Fibroblast of villous mesenchyme (primary cell): Measurements from ENCODE around the gene TAF7L. TPM values are rescaled to one million over a fixed set of nuclear protein-coding genes. Genes with fewer than 3 reads are reported as not detected.
"Not testable (repeated sequence)": the region's sequence is repeated elsewhere in the genome, so short reads cannot be mapped to it uniquely, and the experiment has no call there.

Experiments used
- DNase-seq: peaks from one replicate; pipeline ENCODE4 v3.0.0-alpha.2; 2010; ENCODE audit warnings: low read depth
- H3K4me3 ChIP-seq: 2 replicates; pipeline ENCODE4 v1.5.1; 2011; ENCODE audit warnings: low read depth, mild to moderate bottlenecking, low read length
- total RNA-seq: library from RNA; depleted of rRNA; stranded (reverse); fragments of >200 nt; gene quantifications from 2 replicates; pipeline ENCODE4 v1.2.3, GENCODE V29; 2012
- TF ChIP-seq, protein P1 (sequence below): IDR thresholded peaks from 2 replicates; pipeline ENCODE4 v1.5.1; 2012; ENCODE audit warnings: low read depth, mild to moderate bottlenecking, low read length; ENCODE audit not compliant: insufficient read depth

Gene TAF7L, protein sequence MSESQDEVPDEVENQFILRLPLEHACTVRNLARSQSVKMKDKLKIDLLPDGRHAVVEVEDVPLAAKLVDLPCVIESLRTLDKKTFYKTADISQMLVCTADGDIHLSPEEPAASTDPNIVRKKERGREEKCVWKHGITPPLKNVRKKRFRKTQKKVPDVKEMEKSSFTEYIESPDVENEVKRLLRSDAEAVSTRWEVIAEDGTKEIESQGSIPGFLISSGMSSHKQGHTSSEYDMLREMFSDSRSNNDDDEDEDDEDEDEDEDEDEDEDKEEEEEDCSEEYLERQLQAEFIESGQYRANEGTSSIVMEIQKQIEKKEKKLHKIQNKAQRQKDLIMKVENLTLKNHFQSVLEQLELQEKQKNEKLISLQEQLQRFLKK
- 0.32 and 1.3 TPM in 2 replicates for total RNA-seq

DNA sequence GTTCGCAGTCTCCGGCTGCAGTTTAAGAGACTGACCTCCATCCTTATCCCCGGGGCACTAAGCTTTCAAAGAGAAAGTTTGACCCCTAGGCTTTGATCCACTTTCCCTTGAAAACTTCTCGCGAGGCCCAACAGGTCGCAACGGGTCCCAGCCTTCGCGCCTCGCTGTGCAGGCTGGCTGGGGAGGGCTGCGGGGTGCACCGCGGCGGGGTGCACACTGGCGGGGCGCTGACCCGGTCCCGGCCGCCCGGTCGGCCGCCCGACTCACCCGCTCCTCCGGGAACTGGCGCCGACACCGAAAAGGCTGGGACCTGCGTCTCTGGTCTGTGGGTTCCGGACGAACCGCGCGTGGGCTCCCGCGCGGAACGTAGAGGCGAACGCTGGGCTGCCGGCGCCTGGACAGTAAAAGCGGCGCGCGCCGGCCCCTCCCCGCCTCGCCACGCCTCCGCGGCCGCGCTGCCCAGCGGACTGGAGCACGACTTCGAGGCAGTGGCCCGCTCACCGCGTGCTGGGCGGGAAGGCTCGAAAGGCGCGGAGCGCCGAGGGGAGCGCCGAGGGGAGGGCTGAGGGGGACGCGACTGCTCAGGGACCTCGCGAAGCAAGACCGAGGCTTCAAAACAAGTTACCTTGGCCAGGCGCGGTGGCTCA, at the start of gene TAF7L:
TAF7L (minus strand) TSS at position 378 of the 647 bp plus-strand sequence. CDS start 3,791 bp downstream, outside the sequence.
- TF ChIP-seq, protein P1, sequence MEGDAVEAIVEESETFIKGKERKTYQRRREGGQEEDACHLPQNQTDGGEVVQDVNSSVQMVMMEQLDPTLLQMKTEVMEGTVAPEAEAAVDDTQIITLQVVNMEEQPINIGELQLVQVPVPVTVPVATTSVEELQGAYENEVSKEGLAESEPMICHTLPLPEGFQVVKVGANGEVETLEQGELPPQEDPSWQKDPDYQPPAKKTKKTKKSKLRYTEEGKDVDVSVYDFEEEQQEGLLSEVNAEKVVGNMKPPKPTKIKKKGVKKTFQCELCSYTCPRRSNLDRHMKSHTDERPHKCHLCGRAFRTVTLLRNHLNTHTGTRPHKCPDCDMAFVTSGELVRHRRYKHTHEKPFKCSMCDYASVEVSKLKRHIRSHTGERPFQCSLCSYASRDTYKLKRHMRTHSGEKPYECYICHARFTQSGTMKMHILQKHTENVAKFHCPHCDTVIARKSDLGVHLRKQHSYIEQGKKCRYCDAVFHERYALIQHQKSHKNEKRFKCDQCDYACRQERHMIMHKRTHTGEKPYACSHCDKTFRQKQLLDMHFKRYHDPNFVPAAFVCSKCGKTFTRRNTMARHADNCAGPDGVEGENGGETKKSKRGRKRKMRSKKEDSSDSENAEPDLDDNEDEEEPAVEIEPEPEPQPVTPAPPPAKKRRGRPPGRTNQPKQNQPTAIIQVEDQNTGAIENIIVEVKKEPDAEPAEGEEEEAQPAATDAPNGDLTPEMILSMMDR = no peak
- DNase-seq = no peak
- H3K4me3 ChIP-seq = peak within 1 kb of the TSS; percentile 17

DNA sequence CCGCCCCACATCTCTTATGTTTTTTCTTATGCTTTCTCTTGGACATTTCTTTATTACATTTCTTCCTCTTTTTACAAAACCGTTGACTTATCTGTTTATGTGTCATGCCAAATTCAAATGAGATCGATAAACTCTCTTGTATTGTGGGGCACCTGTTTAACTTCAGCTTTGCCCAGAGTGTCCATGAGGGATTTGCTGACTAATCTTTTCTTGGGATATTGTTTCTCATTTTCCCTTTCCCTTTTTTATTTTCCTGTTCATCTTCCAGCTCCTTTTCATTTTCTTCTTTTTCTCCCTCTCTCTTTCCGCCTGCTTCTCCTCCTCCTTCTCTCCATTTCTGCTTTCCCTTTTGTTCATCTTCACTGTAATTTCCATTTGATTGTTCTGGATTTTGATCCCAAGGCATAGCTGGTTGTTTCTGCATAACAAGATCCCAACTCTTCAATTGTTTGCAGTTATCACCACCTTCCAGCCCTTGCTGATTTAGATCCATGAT, 46.7 kb upstream of the TAF7L start:
- no peak overlapping the region for H3K4me3 ChIP-seq
- no peak for DNase-seq
- TF ChIP-seq, protein P1 = no peak

DNA sequence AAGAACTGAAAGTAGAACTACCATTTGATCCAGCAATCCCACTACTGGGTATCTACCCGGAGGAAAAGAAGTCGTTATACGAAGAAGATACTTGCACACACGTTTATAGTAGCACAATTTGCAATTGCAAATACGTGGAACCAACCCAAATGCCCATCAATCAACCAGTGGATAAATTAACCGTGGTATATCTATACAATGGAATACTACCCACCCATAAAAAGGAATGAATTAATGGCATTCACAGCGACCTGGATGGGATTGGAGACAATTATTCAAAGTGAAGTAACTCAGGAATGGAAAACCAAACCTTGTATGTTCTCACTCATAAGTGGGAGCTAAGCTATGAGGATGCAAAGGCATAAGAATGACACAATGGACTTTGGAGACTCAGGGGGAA, 43.2 kb upstream of the TAF7L start:
- H3K4me3 ChIP-seq = not testable (repeated sequence)

DNA sequence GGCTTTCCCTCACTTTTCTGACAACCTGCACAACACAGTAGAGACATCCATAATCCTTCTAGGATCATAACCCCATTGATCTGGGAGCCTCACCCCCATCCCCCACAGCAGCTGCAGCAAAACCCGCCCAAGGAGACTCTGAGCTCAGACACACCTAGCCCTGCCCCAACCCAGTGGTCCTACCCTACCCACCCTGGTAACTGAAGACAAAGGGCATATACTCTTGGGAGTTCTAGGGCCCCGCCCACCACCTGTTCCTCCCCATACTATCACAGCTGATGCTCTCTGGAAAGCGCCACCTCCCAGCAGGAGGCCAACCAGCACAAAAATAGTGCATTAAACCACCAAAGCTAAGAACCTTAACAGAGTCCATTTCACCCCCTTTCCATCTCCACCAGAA, 35.5 kb upstream of the TAF7L start:
- not testable (repeated sequence) for H3K4me3 ChIP-seq, DNase-seq

More for the DNA sequence above, 43.2 kb upstream of the TAF7L start:
- not testable (repeated sequence) for DNase-seq

DNA sequence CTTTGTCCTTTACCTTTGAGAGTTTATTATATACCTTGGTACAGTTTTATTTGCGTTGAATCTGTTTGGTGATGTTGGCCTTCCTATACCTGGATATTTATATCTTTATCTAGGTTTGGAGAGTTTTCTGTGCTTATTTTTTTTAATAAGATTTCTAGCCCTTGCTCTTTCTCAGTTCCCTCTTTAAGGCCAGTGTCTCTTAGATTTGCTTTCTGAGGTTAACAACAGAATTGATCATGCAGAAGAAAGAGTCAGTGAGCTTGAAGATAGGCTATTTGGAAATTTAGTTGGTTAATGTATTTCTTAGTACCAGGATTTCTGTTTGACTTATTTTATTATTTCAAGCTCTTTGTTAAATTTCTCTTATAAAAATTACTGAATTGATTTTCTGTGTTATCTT, 12.7 kb upstream of the TAF7L start:
- TF ChIP-seq, protein P1 = no peak
- H3K4me3 ChIP-seq = no peak overlapping the region
- DNase-seq = no peak

DNA sequence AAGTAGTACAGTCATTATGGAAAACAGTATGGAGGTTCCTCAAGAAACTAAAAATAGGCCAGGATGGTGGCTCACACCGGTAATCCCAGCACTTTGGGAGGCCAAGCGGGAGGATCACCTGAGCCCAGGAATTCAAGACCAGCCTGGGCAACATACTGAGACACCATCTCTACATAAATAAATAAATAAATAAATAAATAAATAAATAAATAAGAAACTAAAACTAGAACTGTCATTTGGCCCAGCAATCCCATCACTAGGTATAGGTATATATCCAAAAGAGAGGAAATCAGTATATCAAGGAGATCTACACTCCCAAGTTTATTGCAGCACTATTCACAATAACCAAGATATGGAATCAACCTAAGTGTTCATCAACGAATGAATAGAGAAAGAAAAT, 4.5 kb upstream of the TAF7L start:
- not testable (repeated sequence) for DNase-seq, H3K4me3 ChIP-seq

DNA sequence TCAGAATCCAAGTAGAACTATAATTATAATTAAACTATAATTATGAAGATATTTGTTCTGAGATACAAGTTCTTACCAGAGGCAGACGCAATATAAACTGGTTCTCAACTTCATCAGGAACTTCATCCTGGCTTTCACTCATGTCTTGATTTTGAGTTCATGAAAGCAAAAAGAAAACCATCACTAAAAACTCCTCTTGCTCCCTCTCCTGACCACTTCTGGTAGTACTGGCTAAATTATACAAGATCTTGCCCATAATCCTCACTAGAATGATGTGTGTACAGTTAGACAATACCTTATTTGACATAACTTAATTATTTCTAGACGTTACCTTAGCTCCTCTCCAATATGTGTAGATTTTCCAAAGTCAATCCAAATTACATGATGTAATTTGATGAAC, 3.7 kb downstream of the TAF7L start:
- no peak overlapping the region for H3K4me3 ChIP-seq
- TF ChIP-seq, protein P1 = peak; percentile 60
- peak; percentile 41 for DNase-seq

DNA sequence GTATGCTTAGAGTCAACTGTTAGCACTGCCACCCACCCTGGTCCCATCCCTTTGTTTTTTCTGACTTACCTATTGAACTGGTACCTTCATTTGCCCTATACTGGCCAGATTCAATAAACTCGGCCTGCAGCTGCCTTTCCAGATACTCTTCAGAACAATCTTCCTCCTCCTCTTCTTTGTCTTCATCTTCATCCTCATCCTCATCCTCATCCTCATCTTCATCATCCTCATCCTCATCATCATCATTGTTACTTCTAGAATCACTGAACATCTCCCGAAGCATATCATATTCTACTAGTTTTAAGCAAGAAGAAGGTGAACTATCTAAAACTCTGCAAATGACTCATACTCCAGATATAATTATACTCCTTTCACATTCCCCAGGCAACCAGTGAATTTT, 14.9 kb downstream of the TAF7L start:
- TF ChIP-seq, protein P1 = no peak

More for the DNA sequence above, 14.9 kb downstream of the TAF7L start:
- DNase-seq = no peak
- H3K4me3 ChIP-seq = no peak overlapping the region
